DND-41 (cell line): ENCODE data around the gene EID3.

ENCODE experiments used
- EZH2 ChIP-seq: IDR thresholded peaks from 3 replicates; pipeline ENCODE4 v1.6.1; 2012; ENCODE audit warnings: borderline replicate concordance, low read depth, mild to moderate bottlenecking, moderate library complexity, low read length, inconsistent platforms; ENCODE audit not compliant: severe bottlenecking
- TF ChIP-seq, protein P1 (sequence below): IDR thresholded peaks from 2 replicates; pipeline ENCODE4 v1.5.1; 2012; ENCODE audit warnings: borderline replicate concordance, low read length, moderate library complexity, mild to moderate bottlenecking; ENCODE audit not compliant: poor library complexity, severe bottlenecking; ENCODE audit errors: extremely low read depth

GRCh38 chr12:104295954-104296353, 7.6 kb upstream of the EID3 start:
- TF ChIP-seq, protein P1, sequence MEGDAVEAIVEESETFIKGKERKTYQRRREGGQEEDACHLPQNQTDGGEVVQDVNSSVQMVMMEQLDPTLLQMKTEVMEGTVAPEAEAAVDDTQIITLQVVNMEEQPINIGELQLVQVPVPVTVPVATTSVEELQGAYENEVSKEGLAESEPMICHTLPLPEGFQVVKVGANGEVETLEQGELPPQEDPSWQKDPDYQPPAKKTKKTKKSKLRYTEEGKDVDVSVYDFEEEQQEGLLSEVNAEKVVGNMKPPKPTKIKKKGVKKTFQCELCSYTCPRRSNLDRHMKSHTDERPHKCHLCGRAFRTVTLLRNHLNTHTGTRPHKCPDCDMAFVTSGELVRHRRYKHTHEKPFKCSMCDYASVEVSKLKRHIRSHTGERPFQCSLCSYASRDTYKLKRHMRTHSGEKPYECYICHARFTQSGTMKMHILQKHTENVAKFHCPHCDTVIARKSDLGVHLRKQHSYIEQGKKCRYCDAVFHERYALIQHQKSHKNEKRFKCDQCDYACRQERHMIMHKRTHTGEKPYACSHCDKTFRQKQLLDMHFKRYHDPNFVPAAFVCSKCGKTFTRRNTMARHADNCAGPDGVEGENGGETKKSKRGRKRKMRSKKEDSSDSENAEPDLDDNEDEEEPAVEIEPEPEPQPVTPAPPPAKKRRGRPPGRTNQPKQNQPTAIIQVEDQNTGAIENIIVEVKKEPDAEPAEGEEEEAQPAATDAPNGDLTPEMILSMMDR: no peak
- TF ChIP-seq EZH2: no peak
